Purkinje cell (primary cell): Measurements from ENCODE around the gene ZDHHC4. TPM values are rescaled to one million over a fixed set of nuclear protein-coding genes. Genes with fewer than 3 reads are reported as not detected.

Source experiments
- polyA plus RNA-seq: library from polyadenylated mRNA; unstranded; fragments of >200 nt; fragmentation: Nextera tagmentation; gene quantifications from 2 replicates; pipeline ENCODE4 v1.2.1, GENCODE V29; 2014

The ZDHHC4 gene
- polyA plus RNA-seq: 36.5 and 51.9 TPM in 2 replicates

DNA sequence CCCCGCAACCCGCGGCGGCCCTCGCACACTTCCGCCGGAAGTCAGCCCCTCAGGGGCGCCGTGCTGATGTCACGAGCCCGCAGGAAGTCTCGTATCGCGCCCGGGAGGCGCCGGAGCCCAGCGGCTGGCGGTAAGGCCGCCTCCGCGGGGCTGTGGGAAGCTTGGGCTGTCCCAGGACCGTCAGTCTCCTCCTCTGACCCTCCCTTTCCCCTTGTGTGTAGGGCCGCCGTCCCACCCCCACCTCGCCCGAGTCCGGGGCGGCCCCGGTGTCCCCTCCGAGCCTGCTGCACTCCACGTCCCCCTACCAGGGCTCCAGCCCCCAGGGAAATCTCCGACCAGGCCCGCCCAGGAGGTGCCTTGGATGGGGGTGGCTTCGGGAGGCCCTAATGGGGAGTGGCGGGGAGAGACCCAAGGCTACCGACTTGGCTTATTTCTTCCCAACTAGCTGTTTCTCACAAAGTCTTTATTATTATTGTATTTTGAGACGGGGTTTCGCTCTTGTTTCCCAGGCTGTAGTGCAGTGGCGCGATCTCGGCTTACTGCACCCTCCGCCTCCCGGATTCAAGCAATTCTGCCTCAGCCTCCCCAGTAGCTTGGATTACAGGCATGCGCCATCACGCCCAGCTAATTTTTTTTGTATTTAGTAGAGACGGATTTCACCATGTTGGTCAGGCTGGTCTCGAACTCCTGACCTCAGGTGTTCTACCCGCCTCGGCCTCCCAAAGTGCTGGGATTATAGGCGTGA is at the start of gene ZDHHC4:
TSS of gene ZDHHC4 (plus strand) at position 86 of the 745 bp plus-strand sequence. CDS start 3,108 bp downstream, outside the sequence.

DNA sequence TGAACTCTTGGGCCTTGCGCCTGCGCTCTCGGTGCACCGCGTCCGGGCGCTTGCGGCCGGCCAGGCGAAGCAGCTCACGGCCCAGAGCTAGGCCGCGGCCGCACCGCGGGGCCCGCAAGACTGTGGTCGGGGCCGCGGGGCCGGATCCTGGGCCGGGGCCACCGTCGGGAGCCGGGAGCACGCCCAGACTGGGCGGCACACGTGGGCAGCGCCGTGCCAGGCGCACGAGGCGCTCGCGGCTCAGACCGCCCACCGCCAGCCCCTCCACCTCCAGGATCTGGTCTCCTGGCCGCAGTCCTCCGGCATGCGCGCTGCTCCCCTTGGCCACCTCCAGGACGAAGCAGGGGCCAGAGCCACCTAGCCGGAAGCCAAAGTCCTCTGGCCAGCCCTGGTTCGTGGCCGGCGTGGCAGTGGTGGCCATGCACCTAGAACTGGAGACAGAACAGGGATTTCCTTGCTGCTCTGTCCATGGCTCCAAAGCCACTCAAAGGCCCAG is 26.2 kb upstream of the ZDHHC4 start, which contains the start of gene GRID2IP:
TSS of gene GRID2IP (minus strand) at position 446 of the 496 bp plus-strand sequence. CDS start at position 421, 25 bp downstream.

DNA sequence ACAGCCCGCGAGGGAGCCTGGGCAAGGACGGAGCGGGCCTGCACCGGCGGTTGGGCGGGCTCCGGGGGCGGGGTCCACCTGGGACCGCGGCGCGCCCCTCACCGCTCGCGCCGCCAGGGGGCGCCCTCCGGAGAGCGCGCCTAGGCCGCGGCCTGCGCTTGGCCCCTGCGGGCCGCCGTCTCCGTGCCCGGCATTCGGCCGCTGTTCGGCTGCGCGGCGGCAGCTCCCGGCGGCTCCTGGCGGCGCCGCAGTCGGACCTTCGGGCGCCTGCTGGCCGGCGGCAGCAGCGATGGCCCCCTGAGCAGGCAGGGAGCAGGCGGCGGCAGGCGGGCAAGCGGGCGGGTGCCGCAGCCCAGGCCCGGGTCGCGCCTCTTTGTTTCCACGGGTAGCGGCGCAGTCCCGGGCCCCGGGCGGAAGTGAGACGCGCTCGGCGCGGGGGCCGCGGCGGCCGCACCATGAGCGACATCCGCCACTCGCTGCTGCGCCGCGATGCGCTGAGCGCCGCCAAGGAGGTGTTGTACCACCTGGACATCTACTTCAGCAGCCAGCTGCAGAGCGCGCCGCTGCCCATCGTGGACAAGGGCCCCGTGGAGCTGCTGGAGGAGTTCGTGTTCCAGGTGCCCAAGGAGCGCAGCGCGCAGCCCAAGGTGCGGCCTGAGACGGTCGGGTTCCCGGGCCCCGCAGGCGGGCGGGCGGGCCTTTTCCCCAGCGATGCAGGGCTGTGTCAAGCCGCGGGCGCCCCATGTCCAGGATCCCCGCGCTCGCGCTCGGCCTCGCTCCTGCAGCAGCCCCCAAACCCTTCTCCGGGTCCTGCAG is 12.8 kb downstream of the ZDHHC4 start, which contains the start of gene INTS15:
TSS of gene INTS15 (plus strand) at position 193 of the 816 bp plus-strand sequence. CDS start at position 456, 263 bp downstream.

DNA sequence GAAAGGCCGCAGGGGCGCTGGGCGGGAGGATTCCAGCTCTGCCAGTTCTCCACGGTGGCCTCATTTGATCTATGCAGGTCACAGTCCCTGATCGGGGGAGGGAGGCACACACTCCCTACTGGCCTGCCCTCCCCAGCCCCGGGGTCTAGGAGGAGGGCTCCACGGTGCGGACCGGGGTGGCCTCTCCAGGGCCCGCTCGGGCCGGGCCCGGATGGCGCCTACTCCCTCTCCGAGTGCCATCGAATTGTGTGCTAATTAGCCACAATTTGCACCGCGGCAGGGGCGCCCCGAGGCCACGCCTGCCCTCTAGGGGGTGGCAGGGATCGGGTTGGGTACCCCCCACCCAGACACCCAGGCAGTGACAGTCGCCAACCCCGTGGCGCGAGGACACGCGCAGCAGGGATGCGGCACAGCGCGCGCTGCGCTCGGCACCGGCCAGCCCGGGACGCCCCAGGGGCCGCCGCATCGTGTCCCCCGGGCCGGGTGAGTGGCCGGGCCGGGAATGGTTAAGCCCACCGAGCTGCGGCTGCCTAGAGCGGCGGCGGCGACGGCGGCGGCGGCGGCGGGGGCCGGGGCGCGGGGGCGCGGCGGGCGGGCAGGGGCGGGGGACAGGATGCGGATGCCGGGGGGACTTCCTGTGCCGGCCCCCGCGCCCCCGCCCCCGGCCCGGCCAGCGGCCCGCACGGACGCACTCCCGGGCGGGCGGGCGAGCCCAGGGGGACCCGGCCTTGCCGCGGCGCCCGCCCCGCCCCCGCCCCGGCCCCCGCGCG is 37.9 kb downstream of the ZDHHC4 start, which contains the start of gene ZNF853:
TSS of gene ZNF853 (plus strand) at position 658 of the 770 bp plus-strand sequence. CDS start 565 bp downstream, outside the sequence.

DNA sequence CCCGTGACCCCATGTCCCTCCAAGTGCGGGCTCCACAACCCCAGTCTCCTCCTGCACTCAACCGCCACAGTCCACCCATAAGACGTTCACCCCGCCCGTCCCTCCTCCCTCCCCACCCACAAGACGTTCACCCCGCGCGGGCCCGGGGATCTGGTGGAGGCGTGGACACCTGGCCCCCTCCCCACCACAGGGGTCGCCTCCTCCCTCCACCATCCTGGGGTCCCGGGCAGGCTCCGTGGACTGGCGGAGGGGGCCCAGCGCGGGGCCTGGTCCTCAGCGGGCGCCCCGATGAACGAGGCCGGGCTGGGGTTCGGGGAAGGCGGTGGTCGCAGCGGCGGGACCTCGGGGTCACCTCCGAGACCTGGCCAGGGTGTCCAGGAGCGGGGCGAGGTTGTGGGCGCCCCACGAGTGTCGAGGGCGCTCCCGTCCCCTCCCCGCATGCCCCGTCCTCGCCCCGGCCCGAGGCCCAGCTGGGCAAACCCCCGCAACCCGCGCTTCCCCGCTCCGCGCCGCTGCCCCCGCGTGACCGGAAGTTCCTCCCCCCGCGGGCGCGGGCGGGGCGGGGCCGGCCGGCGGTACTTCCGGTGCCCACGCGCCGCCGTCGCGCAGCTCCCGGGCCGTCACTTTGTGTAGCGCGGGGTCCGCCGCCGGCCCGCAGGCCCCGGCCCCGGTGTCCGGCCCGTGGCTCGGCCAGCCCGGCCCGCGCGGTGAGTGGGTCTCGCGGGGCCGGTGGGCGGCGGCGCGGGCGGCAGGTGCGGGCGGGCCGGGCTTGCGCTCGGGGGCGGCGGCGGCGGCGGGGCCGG is 59.7 kb downstream of the ZDHHC4 start, which contains the start of gene ZNF316:
TSS of gene ZNF316 (plus strand) at position 578 of the 803 bp plus-strand sequence. CDS start 5,092 bp downstream, outside the sequence.

Other genes with a start within 250 kb of the ZDHHC4 start
- gene FAM220A, start 228.5 kb upstream of the ZDHHC4 start, polyA plus RNA-seq: 324 and 370 TPM in 2 replicates
- 249 and 312 TPM in 2 replicates for gene RAC1, start 202.9 kb upstream of the ZDHHC4 start, polyA plus RNA-seq
- 6.4 and 9.4 TPM in 2 replicates for gene DAGLB, start 129.5 kb upstream of the ZDHHC4 start, polyA plus RNA-seq
- gene KDELR2, start 93.3 kb upstream of the ZDHHC4 start, polyA plus RNA-seq: 29.6 and 45.9 TPM in 2 replicates
- 1.2 and 1.7 TPM in 2 replicates for gene GRID2IP, start 26.0 kb upstream of the ZDHHC4 start, polyA plus RNA-seq
- gene INTS15, start 12.6 kb downstream of the ZDHHC4 start, polyA plus RNA-seq: 2.0 and 3.0 TPM in 2 replicates
- gene ZNF853, start 38.2 kb downstream of the ZDHHC4 start, polyA plus RNA-seq: not detected in 2 replicates
- 0.04 and 0.07 TPM in 2 replicates for gene ZNF316, start 59.9 kb downstream of the ZDHHC4 start, polyA plus RNA-seq
- gene ZNF12, start 129.5 kb downstream of the ZDHHC4 start, polyA plus RNA-seq: 18.1 and 23.9 TPM in 2 replicates
- 0.47 TPM in 1 of 2 replicates, not detected in the other for gene RSPH10B2, start 176.6 kb downstream of the ZDHHC4 start, polyA plus RNA-seq
- gene CCZ1B, start 248.8 kb downstream of the ZDHHC4 start, polyA plus RNA-seq: 41.2 and 41.5 TPM in 2 replicates